Ecto neural progenitor cell (in vitro differentiated cells): Measurements from ENCODE around the gene TAGLN.

ENCODE experiments used
- DNase-seq: peaks from one replicate; pipeline ENCODE4 v3.0.0-alpha.2; 2018; ENCODE audit warnings: low spot score

Gene TAGLN

DNA sequence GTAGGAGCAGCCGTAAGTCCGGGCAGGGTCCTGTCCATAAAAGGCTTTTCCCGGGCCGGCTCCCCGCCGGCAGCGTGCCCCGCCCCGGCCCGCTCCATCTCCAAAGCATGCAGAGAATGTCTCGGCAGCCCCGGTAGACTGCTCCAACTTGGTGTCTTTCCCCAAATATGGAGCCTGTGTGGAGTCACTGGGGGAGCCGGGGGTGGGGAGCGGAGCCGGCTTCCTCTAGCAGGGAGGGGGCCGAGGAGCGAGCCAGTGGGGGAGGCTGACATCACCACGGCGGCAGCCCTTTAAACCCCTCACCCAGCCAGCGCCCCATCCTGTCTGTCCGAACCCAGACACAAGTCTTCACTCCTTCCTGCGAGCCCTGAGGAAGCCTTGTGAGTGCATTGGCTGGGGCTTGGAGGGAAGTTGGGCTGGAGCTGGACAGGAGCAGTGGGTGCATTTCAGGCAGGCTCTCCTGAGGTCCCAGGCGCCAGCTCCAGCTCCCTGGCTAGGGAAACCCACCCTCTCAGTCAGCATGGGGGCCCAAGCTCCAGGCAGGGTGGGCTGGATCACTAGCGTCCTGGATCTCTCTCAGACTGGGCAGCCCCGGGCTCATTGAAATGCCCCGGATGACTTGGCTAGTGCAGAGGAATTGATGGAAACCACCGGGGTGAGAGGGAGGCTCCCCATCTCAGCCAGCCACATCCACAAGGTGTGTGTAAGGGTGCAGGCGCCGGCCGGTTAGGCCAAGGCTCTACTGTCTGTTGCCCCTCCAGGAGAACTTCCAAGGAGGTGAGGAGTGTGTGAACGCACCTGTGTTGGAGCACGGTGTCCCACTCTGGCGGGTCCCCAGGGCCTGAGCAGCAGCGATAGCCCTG, at the start of gene TAGLN:
TSS of gene TAGLN (plus strand) at position 318 of the 863 bp plus-strand sequence. CDS start 3,644 bp downstream, outside the sequence.
- peak; percentile 86 for DNase-seq

DNA sequence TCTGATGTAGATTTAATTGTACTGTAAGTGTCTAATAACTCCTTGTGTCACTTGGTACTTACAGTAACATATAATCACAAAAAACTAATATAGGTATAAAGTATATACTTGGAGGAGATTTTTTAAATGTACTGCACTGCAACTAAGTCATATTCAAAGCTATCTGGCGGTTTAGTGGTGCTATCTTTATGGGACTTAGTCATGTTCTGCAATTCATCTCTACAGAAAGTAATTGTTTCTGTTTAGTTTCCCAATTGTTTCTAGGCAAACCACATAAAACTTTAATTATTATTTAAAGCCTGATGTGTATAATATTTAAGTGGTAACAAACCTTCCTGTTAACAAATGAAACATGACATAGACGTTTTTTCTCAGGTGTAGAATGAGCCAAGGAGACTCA, 47.1 kb upstream of the TAGLN start:
- no peak for DNase-seq

DNA sequence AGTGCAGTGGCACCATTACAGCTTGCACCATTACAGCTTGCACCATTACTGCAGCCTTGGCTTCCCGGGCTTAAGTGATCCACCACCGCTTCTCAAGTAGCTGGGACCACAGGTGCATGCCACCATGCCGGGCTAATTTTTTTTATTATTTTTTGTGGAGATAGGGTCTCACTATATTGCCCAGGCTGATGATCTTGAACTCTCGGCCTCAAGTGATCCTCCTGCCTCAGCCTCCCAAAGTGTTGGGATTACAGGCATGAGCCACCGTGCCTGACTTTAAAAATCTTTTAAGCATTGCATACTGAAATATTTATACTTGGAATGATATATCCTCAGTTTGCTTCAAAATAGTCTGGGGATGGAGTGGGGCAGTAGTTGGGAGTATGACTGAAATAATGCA, 44.7 kb upstream of the TAGLN start:
- DNase-seq, result no peak

DNA sequence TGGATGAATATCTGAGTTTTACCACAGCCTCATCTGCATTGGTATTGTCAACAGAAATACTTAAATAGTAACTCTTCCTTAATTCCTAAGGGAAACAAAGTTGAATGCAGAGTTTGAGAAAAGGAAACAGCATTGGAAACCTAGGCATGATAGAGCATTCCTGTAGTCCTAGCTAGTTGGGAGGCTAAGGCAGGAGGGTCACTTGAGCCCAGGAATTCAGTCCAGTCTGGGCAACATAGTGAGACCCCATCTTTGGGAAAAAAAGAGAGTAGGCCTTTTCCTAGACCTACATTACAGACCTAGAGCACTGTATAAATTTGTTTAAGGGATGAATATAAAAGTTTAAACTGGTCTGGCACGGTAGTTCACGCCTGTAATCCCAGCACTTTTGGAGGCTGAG, 41.7 kb upstream of the TAGLN start:
- DNase-seq, result no peak

DNA sequence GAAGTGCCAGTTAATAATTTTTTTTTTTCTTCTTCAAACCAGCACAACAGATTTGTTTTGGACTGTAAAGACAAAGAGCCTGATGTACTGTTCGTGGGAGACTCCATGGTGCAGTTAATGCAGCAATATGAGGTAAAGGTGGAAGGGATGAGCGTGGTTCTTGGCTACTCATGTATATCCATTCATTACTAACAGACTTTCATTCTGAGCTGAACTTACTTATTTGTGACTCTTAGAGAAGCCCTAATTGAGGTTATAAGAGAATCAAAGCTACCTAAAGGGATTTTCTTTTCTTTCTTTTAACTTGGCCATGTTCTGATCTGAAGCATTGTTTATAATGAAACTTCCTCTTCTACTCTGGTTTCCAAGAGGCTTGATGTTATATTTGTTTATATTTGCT, 39.3 kb upstream of the TAGLN start:
- DNase-seq, result no peak

DNA sequence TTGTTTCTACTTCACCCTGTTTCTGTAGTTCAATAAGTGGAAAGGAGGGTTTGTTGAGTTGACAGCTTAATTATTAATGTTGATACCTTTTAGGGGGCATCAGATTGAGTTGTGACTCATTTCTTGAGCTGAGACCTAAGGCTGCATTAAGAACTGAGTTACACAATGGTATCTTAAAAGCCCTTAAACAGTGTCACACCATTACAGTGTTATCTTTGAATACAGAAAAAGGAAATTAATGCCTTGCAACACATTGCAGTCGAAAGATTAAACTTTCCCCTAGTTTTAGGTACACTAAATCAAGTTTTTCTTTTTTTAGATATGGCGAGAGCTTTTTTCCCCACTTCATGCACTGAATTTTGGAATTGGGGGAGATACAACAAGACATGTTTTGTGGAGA, 38.3 kb upstream of the TAGLN start:
- no peak for DNase-seq

DNA sequence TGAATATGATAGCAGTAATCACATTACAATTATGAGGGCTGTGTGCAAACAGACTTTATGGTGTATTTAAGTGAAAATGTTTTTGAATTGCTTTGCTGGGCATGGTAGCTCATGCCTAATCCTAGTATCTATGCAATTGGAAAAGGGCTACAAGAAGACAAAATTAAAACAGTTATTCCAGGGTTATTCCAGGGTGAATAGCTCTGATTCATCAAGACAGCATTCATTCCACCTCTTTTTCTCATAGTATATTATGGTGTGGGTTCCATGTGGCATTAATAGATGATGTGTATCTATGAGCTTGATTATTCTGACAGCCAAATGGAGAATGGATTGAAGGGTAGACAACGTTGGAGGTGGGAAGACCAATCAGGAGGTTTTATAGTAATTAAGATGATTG, 32.7 kb upstream of the TAGLN start:
- no peak for DNase-seq

DNA sequence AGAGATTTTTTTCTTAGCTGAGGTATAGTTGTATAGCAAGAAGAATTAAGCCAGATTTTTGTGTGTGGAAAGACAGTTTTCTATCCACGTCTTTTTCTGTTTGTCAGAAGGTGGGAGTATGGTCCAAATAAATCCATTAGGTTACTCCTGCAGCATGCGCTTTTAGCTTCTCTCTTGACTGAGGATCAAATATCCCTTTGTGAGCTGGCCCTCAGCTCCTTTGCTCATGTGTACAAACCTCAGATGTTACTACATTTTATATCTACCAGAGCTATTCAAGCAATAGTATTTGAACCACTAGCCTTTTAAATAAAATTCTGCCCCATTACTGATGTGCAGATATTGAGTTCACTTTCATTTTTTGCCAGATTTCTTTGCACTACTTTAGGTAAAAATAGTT, 29.4 kb upstream of the TAGLN start:
- no peak for DNase-seq

DNA sequence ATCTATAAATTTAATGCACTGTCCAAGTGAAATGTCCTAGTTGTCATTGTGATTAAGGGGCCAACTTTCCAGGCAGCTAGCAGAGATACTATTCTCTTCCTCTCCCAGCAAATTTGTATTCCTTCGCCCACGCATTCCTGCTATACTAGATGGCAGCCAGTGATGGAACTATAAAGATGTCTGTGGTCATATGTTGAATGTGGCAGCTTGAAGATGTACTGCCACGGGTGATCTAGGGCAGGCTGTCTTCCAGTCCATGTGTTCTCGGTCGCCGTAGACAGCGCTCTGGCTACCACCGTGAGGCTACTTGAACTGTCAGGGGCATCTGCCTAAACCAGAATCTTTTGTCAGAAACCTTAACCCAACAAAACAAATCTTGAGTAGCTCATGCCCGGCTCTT, 29.0 kb upstream of the TAGLN start:
- no peak for DNase-seq

DNA sequence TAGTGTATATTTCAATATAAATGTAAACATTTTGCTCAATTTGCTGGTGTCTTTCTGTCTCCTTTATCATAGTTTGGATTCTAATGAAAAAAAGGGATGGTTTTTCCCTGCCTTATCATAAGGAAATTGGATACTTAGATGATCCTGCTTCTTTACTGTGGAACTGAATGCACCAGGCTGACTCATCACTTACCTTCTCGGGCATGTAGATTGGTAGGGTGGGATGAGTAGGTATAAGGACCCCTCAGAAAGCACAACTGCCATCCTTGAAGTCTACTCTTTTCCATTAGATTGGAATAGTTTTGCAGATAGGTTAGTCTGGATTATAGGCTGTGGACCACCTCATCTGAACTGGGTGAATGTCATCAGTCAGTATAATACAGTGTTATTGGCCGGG, 28.2 kb upstream of the TAGLN start:
- DNase-seq, result no peak

DNA sequence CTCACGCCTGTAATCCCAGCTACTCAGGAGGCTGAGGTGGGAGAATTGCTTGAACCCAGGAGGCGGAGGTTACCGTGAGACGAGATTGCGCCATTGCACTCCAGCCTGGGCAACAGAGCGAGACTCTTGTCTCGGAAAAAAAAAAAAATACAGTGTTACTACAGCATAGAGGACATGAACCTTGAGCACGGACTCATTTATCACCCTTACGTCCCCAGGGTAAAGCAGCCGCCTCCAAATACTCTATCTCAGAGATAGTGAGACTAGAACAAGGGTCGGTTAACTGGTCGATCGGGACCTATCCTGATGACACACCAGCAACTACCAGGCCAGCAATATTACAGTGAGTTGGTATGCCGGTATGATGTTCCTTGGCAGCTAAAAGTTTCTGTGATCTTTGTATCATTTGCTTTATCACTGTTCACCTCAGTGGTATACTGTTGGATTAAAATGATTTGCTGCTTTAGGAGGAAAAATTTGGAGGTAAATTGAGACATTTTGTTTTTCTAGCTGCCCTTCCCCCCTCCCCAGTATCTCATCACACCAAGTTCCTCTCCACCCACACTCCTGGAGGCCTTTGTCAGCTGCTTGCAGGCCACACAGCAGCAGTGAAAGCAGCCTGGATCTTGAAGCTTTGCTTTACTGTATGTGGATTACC, 27.6 kb upstream of the TAGLN start:
- no peak for DNase-seq

DNA sequence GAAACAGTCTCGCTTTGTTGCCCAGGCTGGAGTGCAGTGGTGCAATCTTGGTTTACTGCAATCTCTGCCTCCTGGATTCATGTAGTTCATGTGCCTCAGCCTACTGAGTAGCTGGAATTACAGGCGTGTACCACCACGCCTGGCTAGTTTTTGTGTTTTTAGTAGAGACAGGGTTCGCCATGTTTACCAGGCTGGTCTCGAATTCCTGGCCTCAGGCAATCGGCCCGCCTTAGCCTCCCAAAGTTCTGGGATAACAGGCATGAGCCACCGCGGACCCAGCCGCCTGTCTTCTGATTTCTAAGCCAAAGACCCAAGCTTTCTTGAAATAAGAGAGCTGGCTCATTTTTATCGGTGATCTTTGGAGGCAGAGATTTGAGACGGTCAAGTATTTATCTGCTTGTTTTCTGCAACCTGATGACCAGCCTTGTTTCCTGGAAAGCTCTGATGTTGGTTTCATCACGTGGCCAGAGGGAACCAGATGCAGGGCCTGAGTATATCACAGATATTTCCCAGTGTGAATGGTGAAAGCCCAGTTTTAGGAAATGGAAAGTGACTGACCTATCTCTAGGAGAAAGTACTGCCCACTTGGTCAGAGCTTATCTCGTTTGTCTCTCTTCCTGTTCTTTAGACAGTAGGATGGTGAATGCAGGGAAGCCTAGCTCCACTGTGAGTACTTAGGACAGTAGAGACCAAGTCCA, 26.3 kb upstream of the TAGLN start:
- DNase-seq, result no peak

DNA sequence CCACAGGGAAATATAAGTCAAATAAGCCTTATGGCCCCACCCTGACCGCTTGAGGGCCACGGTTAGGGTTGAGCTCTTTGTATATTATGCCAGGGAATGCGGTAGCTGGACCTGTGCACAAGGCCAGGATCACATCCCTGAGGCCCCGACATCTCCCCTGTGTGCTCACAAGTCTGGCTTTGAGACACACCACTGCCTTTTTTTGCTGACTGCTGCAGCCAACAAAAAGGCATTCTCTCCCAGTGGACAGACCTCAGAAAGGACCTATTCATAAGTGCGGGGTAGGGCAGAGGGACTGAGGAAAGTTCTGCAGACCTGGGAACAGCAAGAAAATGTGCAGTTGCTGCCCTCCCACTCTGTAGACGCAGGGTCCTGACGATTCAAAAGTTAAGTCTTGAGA, 24.1 kb upstream of the TAGLN start:
- DNase-seq, result no peak

DNA sequence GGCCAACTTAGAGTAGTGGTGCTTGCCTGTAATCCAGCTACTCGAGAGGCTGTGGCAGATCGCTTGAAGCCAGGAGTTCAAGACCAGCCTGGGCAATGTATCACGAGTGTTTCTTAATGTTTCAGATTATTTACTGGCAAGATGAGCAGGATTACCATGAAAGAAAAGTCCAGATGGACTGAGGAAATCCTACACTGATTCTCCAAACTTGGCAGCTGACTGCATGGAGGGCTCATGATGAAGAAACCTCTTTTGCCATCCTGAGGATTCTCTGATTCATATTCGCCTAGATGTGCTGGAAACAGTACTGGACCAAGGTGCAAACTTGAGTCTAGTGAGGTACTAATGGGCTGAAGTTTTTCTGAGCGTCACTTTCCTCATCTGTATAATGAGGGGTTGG, 23.4 kb upstream of the TAGLN start:
- DNase-seq, result no peak

DNA sequence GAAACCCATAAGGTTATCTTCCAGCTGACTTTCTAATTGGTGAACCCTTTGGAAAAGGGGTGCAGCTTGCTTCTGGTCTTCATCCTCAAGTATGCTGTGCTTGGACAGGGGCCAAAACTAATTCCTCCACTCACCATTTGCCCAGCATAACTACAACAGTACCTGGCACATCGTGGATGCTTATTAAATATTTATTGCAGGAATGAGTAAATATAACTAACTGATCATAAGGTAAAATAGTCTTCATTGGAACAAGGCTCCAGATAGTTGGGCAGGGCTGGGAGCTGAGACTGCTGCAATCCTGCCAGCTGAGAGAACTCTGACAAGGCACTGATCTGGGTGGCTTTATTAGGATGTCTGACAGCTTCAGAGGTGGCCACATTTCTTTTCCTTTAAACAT, 23.0 kb upstream of the TAGLN start:
- no peak for DNase-seq

DNA sequence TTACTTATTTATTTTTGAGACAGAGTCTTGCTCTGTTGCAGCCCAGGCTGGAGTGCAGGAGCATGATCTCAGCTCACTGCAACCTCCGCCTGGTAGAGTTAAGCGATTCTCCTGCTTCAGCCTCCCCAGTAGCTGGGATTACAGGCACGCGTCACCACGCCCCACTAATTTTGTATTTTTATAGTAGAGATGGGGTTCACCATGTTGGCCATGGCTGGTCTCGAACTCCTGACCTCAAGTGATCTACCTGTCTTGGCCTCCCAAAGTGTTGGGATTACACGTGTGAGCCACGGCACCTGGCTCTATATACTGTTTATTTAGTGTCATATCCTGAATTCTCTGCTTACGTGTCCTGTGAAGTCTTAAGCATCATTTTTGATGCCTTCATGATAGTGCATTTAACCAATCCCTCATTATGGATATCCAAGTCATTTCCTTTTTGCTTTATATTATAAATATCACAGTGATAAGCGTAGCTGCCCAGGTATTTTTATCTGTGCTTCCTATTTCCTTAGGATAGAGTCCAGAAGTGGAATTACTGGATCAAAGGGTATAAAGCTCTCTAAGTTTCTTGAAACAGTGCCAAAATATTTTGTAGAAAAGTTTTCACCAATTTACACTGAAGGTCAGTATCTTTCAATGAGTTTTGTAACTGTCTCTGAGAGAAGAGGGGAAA, 21.5 kb upstream of the TAGLN start:
- DNase-seq, result no peak

DNA sequence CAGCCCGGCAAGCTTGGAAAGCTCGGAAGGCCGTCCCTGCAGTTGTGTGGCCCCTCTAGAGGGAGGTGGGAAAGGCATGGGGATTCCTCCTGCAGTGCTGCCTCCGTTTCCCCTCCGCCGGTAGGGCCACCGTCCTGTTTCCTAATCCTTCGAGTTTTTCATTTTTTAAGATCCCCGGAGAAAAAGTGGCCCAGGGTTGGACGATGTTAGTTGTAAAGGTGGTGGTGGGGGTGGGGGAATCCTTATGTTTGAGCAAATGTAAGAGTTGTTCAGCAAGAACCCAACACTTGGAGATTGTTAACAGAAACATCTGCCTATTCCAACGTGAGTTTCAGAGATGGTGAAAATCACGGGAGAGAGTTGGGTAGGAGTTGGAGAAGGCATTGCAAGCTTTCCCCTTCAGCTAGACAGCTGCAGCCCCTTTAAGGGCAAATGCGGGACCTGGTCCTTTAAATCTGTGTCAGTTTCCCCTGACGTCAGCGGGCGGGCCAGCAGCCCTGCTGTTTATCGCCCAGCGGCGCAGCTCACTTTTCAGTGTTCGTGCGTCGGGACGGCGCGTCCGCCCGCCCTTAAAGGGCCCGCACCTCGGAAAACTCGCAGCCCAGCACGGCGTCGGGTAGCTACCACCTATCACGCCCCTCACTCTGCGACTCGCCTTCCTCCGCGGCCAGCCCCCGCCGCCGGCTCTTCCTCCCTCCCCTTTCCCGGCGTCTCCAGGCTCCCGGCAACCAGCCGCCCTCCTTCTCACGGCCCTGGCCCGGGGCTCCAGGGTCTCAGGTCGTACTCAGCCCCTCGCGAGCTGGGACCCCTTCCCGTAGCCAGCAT, 20.7 kb upstream of the TAGLN start, which contains the start of gene SIDT2:
TSS of gene SIDT2 (plus strand) at position 534 of the 825 bp plus-strand sequence. CDS start 521 bp downstream, outside the sequence.
- DNase-seq, result peak; percentile 94

DNA sequence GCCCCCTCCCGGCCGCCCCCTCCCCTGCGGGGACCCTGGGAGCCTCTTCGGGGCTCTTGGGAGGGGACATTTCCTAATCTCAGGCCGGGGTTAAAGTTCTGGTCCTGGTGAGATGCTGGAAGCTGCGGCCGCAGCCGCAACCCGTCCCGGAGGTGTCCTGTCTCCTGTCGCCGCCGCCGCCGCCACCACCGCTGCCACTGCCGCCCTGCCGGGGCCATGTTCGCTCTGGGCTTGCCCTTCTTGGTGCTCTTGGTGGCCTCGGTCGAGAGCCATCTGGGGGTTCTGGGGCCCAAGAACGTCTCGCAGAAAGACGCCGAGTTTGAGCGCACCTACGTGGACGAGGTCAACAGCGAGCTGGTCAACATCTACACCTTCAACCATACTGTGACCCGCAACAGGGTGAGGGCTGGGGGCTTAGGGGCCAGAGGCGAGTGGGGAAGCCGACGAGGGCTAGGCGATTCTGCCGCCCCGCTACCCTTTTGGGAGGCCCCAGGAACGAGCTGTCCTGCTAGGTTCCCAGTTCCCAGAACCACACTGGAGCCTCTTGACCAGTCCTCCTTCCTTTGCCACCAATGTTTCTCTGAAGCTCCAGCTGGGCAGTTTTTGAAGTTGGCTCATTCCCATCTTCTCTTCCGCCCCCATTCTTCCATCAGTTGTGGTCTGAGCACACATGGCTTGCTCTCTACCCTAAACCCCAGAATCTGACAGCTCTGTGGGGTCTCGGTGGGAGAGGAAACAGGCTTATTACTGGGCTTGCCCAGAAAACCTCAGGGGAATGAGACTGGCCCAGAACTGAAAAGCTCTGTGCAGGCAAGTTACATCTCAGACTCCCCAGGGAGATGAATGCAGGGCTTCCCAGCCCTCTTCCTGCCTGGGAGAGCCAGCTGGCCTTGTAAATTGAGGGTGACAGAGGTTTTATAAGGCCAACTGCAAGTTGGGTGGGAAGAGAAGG, 19.8 kb upstream of the TAGLN start:
- DNase-seq, result no peak

DNA sequence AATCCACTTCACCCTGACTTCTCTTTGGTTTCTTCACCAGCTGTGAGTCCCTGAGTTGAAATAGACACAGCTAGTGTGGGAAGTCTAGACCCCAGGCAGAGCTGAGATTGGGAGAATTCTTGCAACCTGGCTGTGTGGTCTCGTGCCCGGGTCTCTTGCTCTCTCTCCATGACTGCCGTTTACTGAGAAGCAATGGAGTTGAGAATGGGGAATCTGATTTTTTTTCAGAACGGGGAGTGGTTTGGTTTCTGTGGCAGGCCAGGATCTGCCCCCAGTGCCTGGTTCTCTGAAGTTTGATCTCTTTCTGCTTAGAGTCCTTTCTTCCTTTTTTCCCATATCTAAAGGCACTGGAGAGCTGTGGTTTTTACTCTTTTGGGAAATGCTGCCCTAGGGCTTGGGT, 19.1 kb upstream of the TAGLN start:
- DNase-seq, result no peak
